Sigmoid colon (tissue), 7 donors: Measurements from ENCODE around the gene TRIM62. TPM values are rescaled to one million over a fixed set of nuclear protein-coding genes. Genes with fewer than 3 reads are reported as not detected.

Source experiments
- DNase-seq: peaks from one replicate; pipeline ENCODE4 v3.0.0-alpha.2; 2019
- H3K27ac ChIP-seq, 4 donors: fragments of 200-600 bp; sonication (generic); one replicate each; pipeline ENCODE4 v1.5.1; 2016 to 2019; ENCODE audit warnings: mild to moderate bottlenecking in 1 of 4
- H3K27me3 ChIP-seq, 3 donors: fragments of 200-600 bp; sonication (generic); one replicate each; pipeline ENCODE4 v1.5.1; 2019; ENCODE audit warnings: mild to moderate bottlenecking in 1 of 3
- H3K36me3 ChIP-seq, 4 donors: fragments of 200-600 bp; sonication (generic); one replicate each; pipeline ENCODE4 v1.5.1; 2016 to 2019
- H3K4me1 ChIP-seq, 4 donors: fragments of 200-600 bp; sonication (generic); one replicate each; pipeline ENCODE4 v1.5.1; 2017 to 2019
- H3K4me3 ChIP-seq, 4 donors: fragments of 200-600 bp; sonication (generic); one replicate each; pipeline ENCODE4 v1.5.1; 2017 to 2019; ENCODE audit warnings: mild to moderate bottlenecking in 2 of 4, moderate library complexity in 1 of 4
- H3K9me3 ChIP-seq, 4 donors: fragments of 200-600 bp in 3 of 4; sonication (generic) in 3 of 4; one replicate each; pipeline versions ENCODE4 v1.5.1 to v1.6.1; 2013 to 2019
- CTCF ChIP-seq, 4 experiments: fragments of 450-650 bp in 3 of 4; fragments of 200-600 bp in 1 of 4; IDR thresholded peaks; one replicate each; pipeline ENCODE4 v1.5.1; 2016 to 2019; ENCODE audit warnings: antibody characterized with exemption in 4 of 4, mild to moderate bottlenecking in 3 of 4, moderate library complexity in 2 of 4
- EP300 ChIP-seq, 4 donors: sonication (generic); formaldehyde crosslinking; IDR thresholded peaks; one replicate each; pipeline ENCODE4 v1.6.1; 2017; ENCODE audit warnings: antibody characterized with exemption in 4 of 4
- POLR2A ChIP-seq, 2 donors: fragments of 450-650 bp; IDR thresholded peaks; one replicate each; pipeline ENCODE4 v1.6.1; 2016; ENCODE audit warnings: antibody characterized with exemption in 2 of 2, mild to moderate bottlenecking in 2 of 2, moderate library complexity in 2 of 2
- POLR2AphosphoS5 ChIP-seq, 4 donors: sonication (generic); formaldehyde crosslinking; IDR thresholded peaks; one replicate each; pipeline ENCODE4 v1.6.1; 2017; ENCODE audit warnings: antibody characterized with exemption in 4 of 4
- WGBS, 2 donors: extraction: QIAGEN DNeasy Blood & Tissue Kit; methylation state at CpG; one replicate each; pipeline ENCODE4 v1.1.7; 2013; 5-methylcytosine and 5-hydroxymethylcytosine counted together
- intact Hi-C: fragments of 100-400 bp; cut with DNase I; formaldehyde crosslinking; loops from one replicate; pipeline ENCODE4 v1.15.1; 2023
- polyA plus RNA-seq, 3 donors: library from polyadenylated mRNA; stranded (reverse); fragments of 200-250 nt; gene quantifications; one replicate each; pipeline ENCODE4 v1.2.3, GENCODE V29; 2013
- total RNA-seq, 4 donors: library from RNA; depleted of rRNA; stranded (reverse); fragments of >200 nt; gene quantifications; one replicate each; pipeline ENCODE4 v1.1.0, GENCODE V29; 2016
- donor health status: healthy with polysubstance abuse.
- donor health status: Bipolar disorder and iron deficiency.
- donor health status: healthy.

Gene TRIM62
- total and polyA plus RNA-seq, 7 donors: 1.2 to 5.2 (median 3.9) TPM

- Histone ChIP-seq H3K4me3 (no peak overlapping the region), H3K4me1 (peaks cover 0 to 20% (median 10%) of the 10 kb centered on the region in 4 donors), H3K27ac (no peak overlapping the region), H3K27me3 (no peaks in the 10 kb centered on the region), H3K36me3 (peaks cover 0 to 30% (median 5%) of the 10 kb centered on the region in 4 donors), H3K9me3 (no peaks in the 10 kb centered on the region)
- DNase-seq: no peak
- WGBS, 2 donors: 97 to 98% methylated on average over 26 of the region's 26 CpGs
- TF ChIP-seq POLR2AphosphoS5 (IDR thresholded peaks at IDR 0.05): no peak
- no peak for TF ChIP-seq CTCF (IDR thresholded peaks at IDR 0.05)
- TF ChIP-seq POLR2A (IDR thresholded peaks at IDR 0.05): no peak
- TF ChIP-seq EP300 (IDR thresholded peaks at IDR 0.05): no peak
- intact Hi-C loops: no loop called here
Measured at GRCh38 chr1:33159577-33159976, 22.3 kb downstream of the TRIM62 start.

GRCh38 chr1:33158366-33158765 lies 23.5 kb downstream of the TRIM62 start:
- Histone ChIP-seq H3K36me3 (peaks cover 0 to 20% (median 5%) of the 10 kb centered on the region in 4 donors), H3K4me3 (no peak overlapping the region), H3K27ac (no peak overlapping the region), H3K4me1 (peaks cover 0 to 29% (median 14%) of the 10 kb centered on the region in 4 donors), H3K9me3 (no peaks in the 10 kb centered on the region), H3K27me3 (no peaks in the 10 kb centered on the region)
- intact Hi-C loops: no loop called here
- TF ChIP-seq CTCF (IDR thresholded peaks at IDR 0.05) (no peak), POLR2AphosphoS5 (IDR thresholded peaks at IDR 0.05) (no peak), POLR2A (IDR thresholded peaks at IDR 0.05) (no peak), EP300 (IDR thresholded peaks at IDR 0.05) (no peak)
- no peak for DNase-seq
- WGBS, 2 donors: 97 to 98% methylated on average over 3 of the region's 3 CpGs

GRCh38 chr1:33157131-33157530 lies 24.7 kb downstream of the TRIM62 start:
- TF ChIP-seq POLR2AphosphoS5 (IDR thresholded peaks at IDR 0.05): no peak
- no peaks in the 10 kb centered on the region for H3K9me3 ChIP-seq
- peaks cover 0 to 30% (median 16%) of the 10 kb centered on the region in 4 donors for H3K4me1 ChIP-seq
- intact Hi-C loops: no loop called here
- 90 to 91% methylated on average over 4 of the region's 4 CpGs for WGBS, 2 donors
- no peaks in the 10 kb centered on the region for H3K27me3 ChIP-seq
- H3K4me3 ChIP-seq: no peak overlapping the region
- peaks cover 0 to 20% (median 5%) of the 10 kb centered on the region in 4 donors for H3K36me3 ChIP-seq
- DNase-seq: no peak
- no peak overlapping the region for H3K27ac ChIP-seq

- Histone ChIP-seq H3K4me1 (peaks cover 0 to 22% (median 9%) of the 10 kb centered on the region in 4 donors), H3K27me3 (no peaks in the 10 kb centered on the region), H3K27ac (no peak overlapping the region), H3K9me3 (no peaks in the 10 kb centered on the region), H3K4me3 (no peak overlapping the region), H3K36me3 (peaks cover 0 to 20% (median 5%) of the 10 kb centered on the region in 4 donors)
- WGBS, 2 donors: 65 to 80% methylated on average over 4 of the region's 4 CpGs
- TF ChIP-seq EP300 (IDR thresholded peaks at IDR 0.05): no peak
- TF ChIP-seq POLR2AphosphoS5 (IDR thresholded peaks at IDR 0.05): no peak
- TF ChIP-seq CTCF (IDR thresholded peaks at IDR 0.05): no peak
- TF ChIP-seq POLR2A (IDR thresholded peaks at IDR 0.05): no peak
- DNase-seq: no peak
- intact Hi-C loops: no loop called here
Measured at GRCh38 chr1:33155877-33156538, 25.8 kb downstream of the TRIM62 start.

GRCh38 chr1:33153650-33154049 lies 28.2 kb downstream of the TRIM62 start:
- peaks cover 0 to 11% (median 5%) of the 10 kb centered on the region in 4 donors for H3K36me3 ChIP-seq
- H3K4me3 ChIP-seq: no peak overlapping the region
- no peaks in the 10 kb centered on the region for H3K27me3 ChIP-seq
- no peak for DNase-seq
- H3K9me3 ChIP-seq: no peaks in the 10 kb centered on the region
- intact Hi-C loops: no loop called here
- TF ChIP-seq CTCF (IDR thresholded peaks at IDR 0.05): no peak
- no peak for TF ChIP-seq EP300 (IDR thresholded peaks at IDR 0.05)
- TF ChIP-seq POLR2A (IDR thresholded peaks at IDR 0.05): no peak
- no peak for TF ChIP-seq POLR2AphosphoS5 (IDR thresholded peaks at IDR 0.05)
- H3K27ac ChIP-seq: peak overlapping the region in 3 of 4 donors; percentile 32 to 55 (median 51)
- 97% methylated on average over 2 of the region's 2 CpGs for WGBS, 2 donors
- H3K4me1 ChIP-seq: peaks cover 0 to 18% (median 6%) of the 10 kb centered on the region in 4 donors
